ENCODE data around the gene CUL7.

DNA sequence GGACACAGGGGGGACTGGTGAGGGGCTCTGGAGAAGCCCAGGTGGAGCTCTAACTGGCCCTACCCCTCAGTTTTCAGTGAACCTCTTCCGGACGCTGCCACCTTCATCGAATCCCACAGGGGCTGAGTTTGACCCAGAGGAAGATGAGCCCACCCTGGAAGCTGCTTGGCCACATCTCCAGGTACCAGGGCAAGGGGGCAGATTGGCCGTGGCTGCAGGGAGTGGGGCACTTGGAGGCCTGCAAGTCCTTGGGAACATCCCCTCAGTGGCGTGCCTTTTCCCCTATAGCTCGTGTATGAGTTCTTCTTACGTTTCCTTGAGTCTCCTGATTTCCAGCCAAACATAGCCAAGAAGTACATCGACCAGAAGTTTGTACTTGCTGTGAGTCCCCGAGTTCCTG, 46.5 kb downstream of the CUL7 start:
- TF ChIP-seq, protein P1, sequence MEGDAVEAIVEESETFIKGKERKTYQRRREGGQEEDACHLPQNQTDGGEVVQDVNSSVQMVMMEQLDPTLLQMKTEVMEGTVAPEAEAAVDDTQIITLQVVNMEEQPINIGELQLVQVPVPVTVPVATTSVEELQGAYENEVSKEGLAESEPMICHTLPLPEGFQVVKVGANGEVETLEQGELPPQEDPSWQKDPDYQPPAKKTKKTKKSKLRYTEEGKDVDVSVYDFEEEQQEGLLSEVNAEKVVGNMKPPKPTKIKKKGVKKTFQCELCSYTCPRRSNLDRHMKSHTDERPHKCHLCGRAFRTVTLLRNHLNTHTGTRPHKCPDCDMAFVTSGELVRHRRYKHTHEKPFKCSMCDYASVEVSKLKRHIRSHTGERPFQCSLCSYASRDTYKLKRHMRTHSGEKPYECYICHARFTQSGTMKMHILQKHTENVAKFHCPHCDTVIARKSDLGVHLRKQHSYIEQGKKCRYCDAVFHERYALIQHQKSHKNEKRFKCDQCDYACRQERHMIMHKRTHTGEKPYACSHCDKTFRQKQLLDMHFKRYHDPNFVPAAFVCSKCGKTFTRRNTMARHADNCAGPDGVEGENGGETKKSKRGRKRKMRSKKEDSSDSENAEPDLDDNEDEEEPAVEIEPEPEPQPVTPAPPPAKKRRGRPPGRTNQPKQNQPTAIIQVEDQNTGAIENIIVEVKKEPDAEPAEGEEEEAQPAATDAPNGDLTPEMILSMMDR (IDR thresholded peaks at IDR 0.05; ENCODE audit: insufficient read depth, low read length): no peak
- TF ChIP-seq GABPA (IDR thresholded peaks at IDR 0.05; ENCODE audit: low read depth) (no peak), POLR2AphosphoS5 (IDR thresholded peaks at IDR 0.05; ENCODE audit: low read depth) (no peak)
- TF ChIP-seq, protein P2, sequence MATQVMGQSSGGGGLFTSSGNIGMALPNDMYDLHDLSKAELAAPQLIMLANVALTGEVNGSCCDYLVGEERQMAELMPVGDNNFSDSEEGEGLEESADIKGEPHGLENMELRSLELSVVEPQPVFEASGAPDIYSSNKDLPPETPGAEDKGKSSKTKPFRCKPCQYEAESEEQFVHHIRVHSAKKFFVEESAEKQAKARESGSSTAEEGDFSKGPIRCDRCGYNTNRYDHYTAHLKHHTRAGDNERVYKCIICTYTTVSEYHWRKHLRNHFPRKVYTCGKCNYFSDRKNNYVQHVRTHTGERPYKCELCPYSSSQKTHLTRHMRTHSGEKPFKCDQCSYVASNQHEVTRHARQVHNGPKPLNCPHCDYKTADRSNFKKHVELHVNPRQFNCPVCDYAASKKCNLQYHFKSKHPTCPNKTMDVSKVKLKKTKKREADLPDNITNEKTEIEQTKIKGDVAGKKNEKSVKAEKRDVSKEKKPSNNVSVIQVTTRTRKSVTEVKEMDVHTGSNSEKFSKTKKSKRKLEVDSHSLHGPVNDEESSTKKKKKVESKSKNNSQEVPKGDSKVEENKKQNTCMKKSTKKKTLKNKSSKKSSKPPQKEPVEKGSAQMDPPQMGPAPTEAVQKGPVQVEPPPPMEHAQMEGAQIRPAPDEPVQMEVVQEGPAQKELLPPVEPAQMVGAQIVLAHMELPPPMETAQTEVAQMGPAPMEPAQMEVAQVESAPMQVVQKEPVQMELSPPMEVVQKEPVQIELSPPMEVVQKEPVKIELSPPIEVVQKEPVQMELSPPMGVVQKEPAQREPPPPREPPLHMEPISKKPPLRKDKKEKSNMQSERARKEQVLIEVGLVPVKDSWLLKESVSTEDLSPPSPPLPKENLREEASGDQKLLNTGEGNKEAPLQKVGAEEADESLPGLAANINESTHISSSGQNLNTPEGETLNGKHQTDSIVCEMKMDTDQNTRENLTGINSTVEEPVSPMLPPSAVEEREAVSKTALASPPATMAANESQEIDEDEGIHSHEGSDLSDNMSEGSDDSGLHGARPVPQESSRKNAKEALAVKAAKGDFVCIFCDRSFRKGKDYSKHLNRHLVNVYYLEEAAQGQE (IDR thresholded peaks at IDR 0.05; ENCODE audit: insufficient replicate concordance, low read depth): no peak

Measured in HL-60 (cell line).